HCT116 (cell line): ENCODE data around the gene PLEKHJ1.

Experiments
- ATF3 ChIP-seq: IDR thresholded peaks from 2 replicates; pipeline ENCODE4 v1.6.1; 2012
- CTCF ChIP-seq, 3 experiments: fragments of 200-600 bp in 1 of 3; sonication (generic) in 1 of 3; IDR thresholded peaks in 2 of 3; conservative IDR thresholded peaks in 1 of 3; 2 replicates each; pipeline ENCODE4 v1.5.1; 2012 to 2017; ENCODE audit warnings: low read depth in 2 of 3, low read length in 2 of 3, antibody characterized with exemption in 1 of 3, borderline replicate concordance in 1 of 3, control low read depth in 1 of 3, mild to moderate bottlenecking in 1 of 3, mixed read lengths in 1 of 3, mixed run types in 1 of 3, moderate library complexity in 1 of 3; ENCODE audit not compliant: insufficient read depth in 1 of 3
- JUND ChIP-seq: IDR thresholded peaks from 2 replicates; pipeline ENCODE4 v1.6.1; 2012
- POLR2A ChIP-seq: IDR thresholded peaks from 2 replicates; pipeline ENCODE4 v1.7.0; 2011; ENCODE audit warnings: borderline replicate concordance; ENCODE audit not compliant: insufficient read depth, insufficient read length; ENCODE audit errors: extremely low read depth
- POLR2AphosphoS5 ChIP-seq: IDR thresholded peaks from 2 replicates; pipeline ENCODE4 v1.6.1; 2011; ENCODE audit warnings: mild to moderate bottlenecking, low read depth, low read length, moderate library complexity
- RAD21 ChIP-seq: IDR thresholded peaks from 2 replicates; pipeline ENCODE4 v1.6.1; 2012; ENCODE audit warnings: low read depth, mild to moderate bottlenecking
- REST ChIP-seq: IDR thresholded peaks from 2 replicates; pipeline ENCODE4 v1.6.1; 2012; ENCODE audit warnings: low read depth
- ZFX ChIP-seq: fragments of 450-650 bp; IDR thresholded peaks from 2 replicates; pipeline ENCODE4 v1.6.1; 2017
- ZNF274 ChIP-seq: fragments of 200-500 bp; sonication (Bioruptor generic); IDR thresholded peaks from 2 replicates; pipeline ENCODE4 v1.6.1; 2014; ENCODE audit warnings: mild to moderate bottlenecking, low read depth, low read length, inconsistent platforms

- no peak for TF ChIP-seq CTCF (IDR thresholded peaks at IDR 0.05 in 2 of 3, conservative IDR thresholded peaks at IDR 0.05 in 1 of 3; ENCODE audit: borderline replicate concordance in 1 of 3, insufficient read depth in 1 of 3, low read depth in 2 of 3, low read length in 2 of 3)
- TF ChIP-seq ZFX, result no peak
- no peak for TF ChIP-seq POLR2A
- TF ChIP-seq ZNF274, result no peak
- TF ChIP-seq RAD21, result no peak
- no peak for TF ChIP-seq POLR2AphosphoS5
- no peak for TF ChIP-seq JUND
- no peak for TF ChIP-seq ATF3
- no peak for TF ChIP-seq REST
Observed at GRCh38 chr19:2208975-2209374, 27.2 kb downstream of the PLEKHJ1 start.
